HepG2 (cell line): Measurements from ENCODE around the gene ERBB3. TPM values are rescaled to one million over a fixed set of nuclear protein-coding genes. Genes with fewer than 3 reads are reported as not detected.

Experiments
- GATA4 ChIP-seq: sonication (generic); IDR thresholded peaks from 2 replicates; pipeline ENCODE4 v1.6.1; 2016; ENCODE audit warnings: antibody characterized with exemption, low read depth, borderline replicate concordance
- HMGXB3 ChIP-seq: sonication (generic); formaldehyde crosslinking; IDR thresholded peaks from 2 replicates; pipeline ENCODE4 v1.4.0; 2020; ENCODE audit warnings: missing genetic modification reagents, borderline replicate concordance
- HOXA9 ChIP-seq: sonication (generic); formaldehyde crosslinking; IDR thresholded peaks from 2 replicates; pipeline ENCODE4 v1.8.1; 2022; ENCODE audit warnings: missing genetic modification reagents, mild to moderate bottlenecking, moderate library complexity, borderline replicate concordance
- IKZF1 ChIP-seq: fragments of 450-650 bp; IDR thresholded peaks from 2 replicates; pipeline ENCODE4 v1.7.1; 2016
- NFKB2 ChIP-seq: sonication (generic); formaldehyde crosslinking; IDR thresholded peaks from 2 replicates; pipeline ENCODE4 v1.4.0; 2020; ENCODE audit warnings: missing genetic modification reagents, borderline replicate concordance
- ZNF20 ChIP-seq: sonication (generic); formaldehyde crosslinking; IDR thresholded peaks from 2 replicates; pipeline ENCODE4 v1.4.0; 2020; ENCODE audit warnings: mild to moderate bottlenecking, moderate library complexity, missing genetic modification reagents
- ZNF263 ChIP-seq: sonication (generic); formaldehyde crosslinking; IDR thresholded peaks from 2 replicates; pipeline ENCODE4 v1.4.0; 2020; ENCODE audit warnings: missing genetic modification reagents
- ZNF326 ChIP-seq: sonication (generic); formaldehyde crosslinking; IDR thresholded peaks from 2 replicates; pipeline ENCODE4 v1.4.0; 2020; ENCODE audit warnings: missing genetic modification reagents, borderline replicate concordance
- ZNF562 ChIP-seq: sonication (generic); formaldehyde crosslinking; IDR thresholded peaks from 2 replicates; pipeline ENCODE4 v1.8.0; 2022; ENCODE audit warnings: missing genetic modification reagents, borderline replicate concordance
- ZNF780A ChIP-seq: sonication (generic); formaldehyde crosslinking; IDR thresholded peaks from 2 replicates; pipeline ENCODE4 v1.8.0; 2022; ENCODE audit warnings: mild to moderate bottlenecking, missing genetic modification reagents, moderate library complexity
- ZNF879 ChIP-seq: sonication (generic); formaldehyde crosslinking; IDR thresholded peaks from 2 replicates; pipeline ENCODE4 v1.8.1; 2023; ENCODE audit warnings: missing genetic modification reagents
- polyA plus RNA-seq, 8 experiments: library from polyadenylated mRNA; depleted of rRNA in 3 of 8; stranded (reverse) in 7 of 8; unstranded in 1 of 8; fragments of >200 nt; fragmentation: Illumina TruSeq in 4 of 8; extraction: Trizol in 4 of 8; gene quantifications; 2 replicates each; pipeline versions ENCODE4 v1.2.1 to v1.2.3, GENCODE V29; 2011 to 2016; ENCODE audit warnings: low read depth in 4 of 8, missing spikeins in 1 of 8, mixed read lengths in 1 of 8; ENCODE audit not compliant: insufficient read depth in 1 of 8
- total RNA-seq, 5 experiments: library from RNA; depleted of rRNA; stranded (reverse); fragments of >200 nt; fragmentation: Illumina TruSeq; extraction: Trizol; gene quantifications; 2 replicates each; pipeline ENCODE4 v1.2.3, GENCODE V29; 2016; ENCODE audit warnings: low read depth in 1 of 5
- TF ChIP-seq, protein P1 (sequence below), 2 experiments: sonication (generic) in 1 of 2; formaldehyde crosslinking in 1 of 2; IDR thresholded peaks; 2 replicates each; pipeline versions ENCODE4 v1.5.1 to v1.6.1; 2011 to 2020; ENCODE audit warnings: borderline replicate concordance in 1 of 2, low read depth in 1 of 2, low read length in 1 of 2, mild to moderate bottlenecking in 1 of 2, missing genetic modification reagents in 1 of 2, moderate library complexity in 1 of 2
- TF ChIP-seq, protein P2 (sequence below): sonication (generic); formaldehyde crosslinking; IDR thresholded peaks from 2 replicates; pipeline ENCODE4 v1.5.1; 2020; ENCODE audit warnings: mild to moderate bottlenecking, missing genetic modification reagents, moderate library complexity
- TF ChIP-seq, protein P3 (sequence below): IDR thresholded peaks from 2 replicates; pipeline ENCODE4 v1.6.1; 2016

Gene ERBB3
- total and polyA plus RNA-seq, 2 of the 13 experiments (the other 11 are each of a cell fraction or from before 2014, with no cell fraction given), result 93.6 to 358 TPM

GRCh38 chr12:56079723-56080555 lies at the start of gene ERBB3 (continued):
- TF ChIP-seq GATA4, result no peak
- TF ChIP-seq, protein P1, sequence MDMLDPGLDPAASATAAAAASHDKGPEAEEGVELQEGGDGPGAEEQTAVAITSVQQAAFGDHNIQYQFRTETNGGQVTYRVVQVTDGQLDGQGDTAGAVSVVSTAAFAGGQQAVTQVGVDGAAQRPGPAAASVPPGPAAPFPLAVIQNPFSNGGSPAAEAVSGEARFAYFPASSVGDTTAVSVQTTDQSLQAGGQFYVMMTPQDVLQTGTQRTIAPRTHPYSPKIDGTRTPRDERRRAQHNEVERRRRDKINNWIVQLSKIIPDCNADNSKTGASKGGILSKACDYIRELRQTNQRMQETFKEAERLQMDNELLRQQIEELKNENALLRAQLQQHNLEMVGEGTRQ (IDR thresholded peaks at IDR 0.05; ENCODE audit: low read depth, low read length), result no peak
- TF ChIP-seq, protein P1 (CRISPR knock-in tag; IDR thresholded peaks at IDR 0.05; ENCODE audit: borderline replicate concordance), result no peak
- peak; percentile 88 for TF ChIP-seq ZNF263 (CRISPR knock-in tag)
- no peak; the same call in 1 of the 2 replicates for TF ChIP-seq ZNF879 (CRISPR knock-in tag)
- TF ChIP-seq NFKB2, result peak; percentile 29; the same call in 1 of the 2 replicates
- TF ChIP-seq HOXA9 (CRISPR knock-in tag), result peak; percentile 62; the same call in 1 of the 2 replicates
- no peak for TF ChIP-seq ZNF562
- TF ChIP-seq, protein P2, sequence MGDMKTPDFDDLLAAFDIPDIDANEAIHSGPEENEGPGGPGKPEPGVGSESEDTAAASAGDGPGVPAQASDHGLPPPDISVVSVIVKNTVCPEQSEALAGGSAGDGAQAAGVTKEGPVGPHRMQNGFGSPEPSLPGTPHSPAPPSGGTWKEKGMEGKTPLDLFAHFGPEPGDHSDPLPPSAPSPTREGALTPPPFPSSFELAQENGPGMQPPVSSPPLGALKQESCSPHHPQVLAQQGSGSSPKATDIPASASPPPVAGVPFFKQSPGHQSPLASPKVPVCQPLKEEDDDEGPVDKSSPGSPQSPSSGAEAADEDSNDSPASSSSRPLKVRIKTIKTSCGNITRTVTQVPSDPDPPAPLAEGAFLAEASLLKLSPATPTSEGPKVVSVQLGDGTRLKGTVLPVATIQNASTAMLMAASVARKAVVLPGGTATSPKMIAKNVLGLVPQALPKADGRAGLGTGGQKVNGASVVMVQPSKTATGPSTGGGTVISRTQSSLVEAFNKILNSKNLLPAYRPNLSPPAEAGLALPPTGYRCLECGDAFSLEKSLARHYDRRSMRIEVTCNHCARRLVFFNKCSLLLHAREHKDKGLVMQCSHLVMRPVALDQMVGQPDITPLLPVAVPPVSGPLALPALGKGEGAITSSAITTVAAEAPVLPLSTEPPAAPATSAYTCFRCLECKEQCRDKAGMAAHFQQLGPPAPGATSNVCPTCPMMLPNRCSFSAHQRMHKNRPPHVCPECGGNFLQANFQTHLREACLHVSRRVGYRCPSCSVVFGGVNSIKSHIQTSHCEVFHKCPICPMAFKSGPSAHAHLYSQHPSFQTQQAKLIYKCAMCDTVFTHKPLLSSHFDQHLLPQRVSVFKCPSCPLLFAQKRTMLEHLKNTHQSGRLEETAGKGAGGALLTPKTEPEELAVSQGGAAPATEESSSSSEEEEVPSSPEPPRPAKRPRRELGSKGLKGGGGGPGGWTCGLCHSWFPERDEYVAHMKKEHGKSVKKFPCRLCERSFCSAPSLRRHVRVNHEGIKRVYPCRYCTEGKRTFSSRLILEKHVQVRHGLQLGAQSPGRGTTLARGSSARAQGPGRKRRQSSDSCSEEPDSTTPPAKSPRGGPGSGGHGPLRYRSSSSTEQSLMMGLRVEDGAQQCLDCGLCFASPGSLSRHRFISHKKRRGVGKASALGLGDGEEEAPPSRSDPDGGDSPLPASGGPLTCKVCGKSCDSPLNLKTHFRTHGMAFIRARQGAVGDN (CRISPR knock-in tag), result peak; percentile 83
- no peak for TF ChIP-seq ZNF20
- no peak for TF ChIP-seq ZNF326 (CRISPR knock-in tag)
- TF ChIP-seq HMGXB3 (CRISPR knock-in tag), result peak; percentile 46
- TF ChIP-seq, protein P3, sequence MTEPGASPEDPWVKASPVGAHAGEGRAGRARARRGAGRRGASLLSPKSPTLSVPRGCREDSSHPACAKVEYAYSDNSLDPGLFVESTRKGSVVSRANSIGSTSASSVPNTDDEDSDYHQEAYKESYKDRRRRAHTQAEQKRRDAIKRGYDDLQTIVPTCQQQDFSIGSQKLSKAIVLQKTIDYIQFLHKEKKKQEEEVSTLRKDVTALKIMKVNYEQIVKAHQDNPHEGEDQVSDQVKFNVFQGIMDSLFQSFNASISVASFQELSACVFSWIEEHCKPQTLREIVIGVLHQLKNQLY (CRISPR knock-in tag), result no peak
- TF ChIP-seq IKZF1, result no peak
- 0 out of 2 replicates have a peak, but pooled peaks have one; percentile 48 for TF ChIP-seq ZNF780A (CRISPR knock-in tag)
